ENCODE results near the gene RAB29.
"Not testable (repeated sequence)": the region's sequence is repeated elsewhere in the genome, so short reads cannot be mapped to it uniquely, and the experiment has no call there.

Gene RAB29, protein sequence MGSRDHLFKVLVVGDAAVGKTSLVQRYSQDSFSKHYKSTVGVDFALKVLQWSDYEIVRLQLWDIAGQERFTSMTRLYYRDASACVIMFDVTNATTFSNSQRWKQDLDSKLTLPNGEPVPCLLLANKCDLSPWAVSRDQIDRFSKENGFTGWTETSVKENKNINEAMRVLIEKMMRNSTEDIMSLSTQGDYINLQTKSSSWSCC

GRCh38 chr1:205775015-205775716 lies at the start of gene RAB29:
Gene RAB29, minus strand, starts transcription at chr1:205775482. Its CDS starts 526 bp downstream, at chr1:205774956.
- peak; percentile 82 for DNase-seq

DNA sequence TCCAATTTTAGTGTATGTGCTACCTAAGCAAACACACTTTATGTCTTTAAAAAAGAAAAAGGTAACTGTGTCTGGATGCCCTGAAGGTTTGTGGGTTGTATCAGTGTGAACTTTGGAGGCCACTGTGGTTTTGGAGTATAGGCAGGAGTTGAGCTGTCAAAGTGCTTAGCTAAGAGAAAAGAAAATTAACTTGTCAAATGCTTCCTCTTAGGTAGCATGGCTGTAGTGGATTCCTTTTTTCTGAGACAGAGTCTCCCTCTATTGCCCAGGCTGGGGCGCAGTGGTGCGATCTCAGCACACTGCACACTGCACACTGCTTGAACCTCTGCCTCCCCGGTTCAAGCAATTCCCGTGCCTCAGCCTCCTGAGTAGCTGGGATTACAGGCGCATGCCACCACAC lies 48.9 kb upstream of the RAB29 start:
- no peak for DNase-seq

- not testable (repeated sequence) for DNase-seq
Measured at GRCh38 chr1:205823260-205823659, 48.0 kb upstream of the RAB29 start.

- DNase-seq: no peak
Measured at GRCh38 chr1:205822397-205822796, 47.1 kb upstream of the RAB29 start.

DNA sequence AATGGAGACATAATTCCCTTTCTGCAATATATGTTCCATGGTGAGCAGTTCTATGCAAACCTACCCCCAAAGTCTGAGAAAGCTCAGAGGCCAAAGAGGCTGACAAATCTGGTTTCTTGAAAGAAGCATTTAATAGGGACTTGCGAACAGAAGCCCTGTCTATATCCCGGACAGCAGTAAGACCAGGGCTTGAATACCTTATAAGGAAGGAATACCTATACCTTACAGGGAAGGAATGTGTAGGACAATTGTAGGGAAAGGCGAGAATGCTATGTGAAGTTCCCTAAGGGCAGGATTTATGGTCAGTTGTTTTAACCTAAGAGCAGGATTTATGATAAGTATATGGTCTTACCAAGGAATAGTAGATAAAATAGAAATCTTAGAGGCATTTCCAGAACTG lies 42.7 kb upstream of the RAB29 start:
- DNase-seq: no peak

GRCh38 chr1:205817364-205817763 lies 42.1 kb upstream of the RAB29 start:
- DNase-seq: no peak

DNA sequence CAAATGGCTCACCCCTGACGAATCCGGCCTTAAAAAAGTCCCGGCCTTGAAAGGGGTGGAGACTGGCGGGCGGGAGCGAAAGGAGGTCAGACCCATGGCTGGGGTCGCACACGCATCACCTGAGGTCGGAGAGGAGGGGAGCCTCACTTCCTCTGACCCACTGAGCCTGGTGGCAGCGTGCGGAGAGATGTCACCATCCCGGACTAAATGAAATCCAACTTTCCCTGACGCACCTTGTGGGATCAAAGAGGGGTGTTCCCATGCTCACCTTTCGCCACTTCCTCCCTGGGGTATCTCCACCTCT lies 38.4 kb upstream of the RAB29 start:
- DNase-seq: no peak

DNA sequence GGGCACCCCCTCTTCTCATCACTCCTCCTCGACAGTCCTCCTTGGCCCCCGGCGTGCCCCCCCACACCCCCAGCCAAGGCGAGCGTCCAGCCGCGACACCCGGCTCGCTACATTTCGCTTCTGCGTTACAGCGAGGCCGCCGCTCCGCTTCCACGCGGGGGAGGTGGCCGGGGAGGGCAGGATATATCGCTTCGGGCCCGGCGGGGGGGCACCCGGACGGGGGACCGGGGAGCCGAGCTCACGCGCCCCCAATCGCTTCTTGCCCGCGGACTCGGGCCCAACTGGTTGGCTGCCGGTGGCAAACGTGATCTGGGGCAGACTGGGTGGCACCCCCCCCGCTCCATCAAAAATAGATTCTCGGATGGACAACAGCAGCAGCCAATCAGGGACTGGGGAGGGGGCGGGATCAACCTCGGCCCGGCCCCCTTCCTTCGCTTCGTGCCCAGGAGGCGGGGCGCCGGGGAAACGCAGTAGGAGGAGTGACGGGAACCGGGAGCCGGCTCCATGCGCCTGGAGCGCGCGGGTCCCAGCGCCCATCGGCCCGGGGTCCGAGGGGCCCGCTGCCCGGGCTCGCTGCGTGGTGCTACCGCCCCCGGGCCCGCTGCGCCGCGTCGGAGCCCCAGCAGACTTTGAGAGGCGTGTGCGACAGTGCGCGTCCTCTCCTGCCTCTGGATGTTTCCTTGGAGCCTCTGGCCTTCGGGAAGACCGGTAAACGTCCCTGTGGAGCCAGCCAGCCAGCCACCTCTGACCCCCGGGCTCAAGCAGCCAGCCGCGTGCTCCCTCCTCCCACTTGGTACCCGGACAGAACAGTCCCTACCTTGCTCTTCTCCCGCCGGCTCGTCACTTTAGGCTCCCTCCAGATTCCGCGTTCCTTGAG lies 37.8 kb upstream of the RAB29 start, which contains the start of gene SLC41A1:
Gene SLC41A1 (minus strand): TSS at position 321 of the 877 bp plus-strand sequence. CDS start 2,757 bp downstream, outside the sequence.
- DNase-seq: peak; percentile 87

DNA sequence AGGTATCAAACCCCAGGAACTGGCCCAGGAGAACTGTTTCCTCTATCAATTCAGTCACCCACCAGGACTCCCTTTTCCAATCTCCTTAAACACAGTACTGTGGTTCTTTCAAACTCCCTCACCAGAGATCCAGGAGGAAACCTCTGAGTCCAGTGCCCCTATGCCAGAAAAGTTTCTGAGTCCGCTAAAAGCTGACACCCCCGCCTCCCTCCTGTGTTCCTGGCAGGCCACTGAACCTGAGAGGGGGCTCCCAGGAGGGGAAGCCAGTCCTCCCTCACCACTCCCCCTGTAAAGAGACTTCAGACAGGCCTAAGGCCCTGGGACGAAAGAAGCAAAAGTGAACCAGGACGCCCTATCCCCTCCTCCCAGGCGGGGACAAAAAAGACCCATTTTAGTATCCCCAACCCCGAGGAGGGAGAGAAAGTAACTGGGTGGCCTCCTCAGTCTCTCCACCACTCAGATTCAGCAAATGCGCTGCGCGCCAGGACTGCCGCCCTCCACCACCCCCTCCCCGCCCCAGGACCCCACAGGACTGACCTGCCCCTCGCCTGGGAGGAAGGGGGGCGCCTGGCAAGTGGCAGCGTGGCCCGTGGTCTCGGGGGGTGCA lies 37.1 kb upstream of the RAB29 start:
- DNase-seq: peak; percentile 10

- DNase-seq: no peak
Measured at GRCh38 chr1:205811660-205812059, 36.4 kb upstream of the RAB29 start.

DNA sequence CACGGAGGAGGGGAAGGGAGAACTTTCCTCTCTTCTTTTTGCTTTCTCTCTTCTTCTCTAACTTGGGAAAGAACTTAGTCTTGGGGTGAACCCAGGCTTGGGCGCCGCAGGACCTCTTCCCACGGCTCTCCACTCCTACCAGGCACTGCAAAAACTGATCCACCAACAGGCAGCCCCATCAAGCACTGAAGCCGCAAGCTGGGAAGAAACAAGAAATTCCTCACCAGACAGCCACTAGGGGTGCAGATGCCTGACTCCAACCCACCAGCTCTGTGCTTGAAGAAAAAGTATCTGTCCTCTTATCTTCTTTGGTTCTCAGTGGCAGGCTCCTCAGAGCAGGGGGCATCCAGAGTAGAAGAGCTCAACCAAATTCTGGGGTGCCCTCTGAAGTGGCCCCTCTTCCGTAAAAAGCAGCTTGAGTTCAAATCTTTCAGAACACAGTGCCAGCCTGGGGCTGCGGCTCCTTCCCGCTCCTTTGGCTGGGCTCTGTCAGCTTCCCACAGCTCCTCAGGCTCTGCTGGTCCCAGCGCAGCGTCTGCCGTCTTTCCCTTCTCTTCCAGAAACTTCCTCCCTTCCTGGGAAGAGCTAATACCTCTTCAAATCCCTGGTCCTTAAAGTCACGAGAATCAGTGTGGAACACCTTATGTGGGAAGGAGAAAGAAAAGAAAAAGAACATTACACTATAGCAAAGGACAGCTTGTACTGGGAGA lies 35.3 kb upstream of the RAB29 start:
- no peak for DNase-seq

GRCh38 chr1:205809942-205810345 lies 34.7 kb upstream of the RAB29 start:
- no peak for DNase-seq

DNA sequence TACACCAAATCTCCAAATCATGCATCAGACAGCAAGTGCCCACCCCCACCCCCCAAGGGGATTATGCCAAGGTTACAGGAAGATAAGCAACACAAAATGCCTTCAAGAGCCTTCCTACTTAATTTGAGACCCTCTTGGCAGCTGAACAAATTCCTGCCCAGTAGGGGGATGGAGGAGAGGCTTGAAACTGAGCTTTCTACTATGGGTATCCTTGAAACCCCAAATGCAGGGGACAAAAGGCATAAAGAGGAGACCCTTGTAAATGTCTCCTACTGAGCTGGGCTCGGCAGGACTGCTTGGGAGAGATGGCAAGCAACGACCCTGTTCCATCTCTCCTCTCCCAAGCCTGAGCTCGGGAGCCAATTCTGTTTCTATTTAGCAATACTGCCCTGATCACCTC lies 34.2 kb upstream of the RAB29 start:
- no peak for DNase-seq

DNA sequence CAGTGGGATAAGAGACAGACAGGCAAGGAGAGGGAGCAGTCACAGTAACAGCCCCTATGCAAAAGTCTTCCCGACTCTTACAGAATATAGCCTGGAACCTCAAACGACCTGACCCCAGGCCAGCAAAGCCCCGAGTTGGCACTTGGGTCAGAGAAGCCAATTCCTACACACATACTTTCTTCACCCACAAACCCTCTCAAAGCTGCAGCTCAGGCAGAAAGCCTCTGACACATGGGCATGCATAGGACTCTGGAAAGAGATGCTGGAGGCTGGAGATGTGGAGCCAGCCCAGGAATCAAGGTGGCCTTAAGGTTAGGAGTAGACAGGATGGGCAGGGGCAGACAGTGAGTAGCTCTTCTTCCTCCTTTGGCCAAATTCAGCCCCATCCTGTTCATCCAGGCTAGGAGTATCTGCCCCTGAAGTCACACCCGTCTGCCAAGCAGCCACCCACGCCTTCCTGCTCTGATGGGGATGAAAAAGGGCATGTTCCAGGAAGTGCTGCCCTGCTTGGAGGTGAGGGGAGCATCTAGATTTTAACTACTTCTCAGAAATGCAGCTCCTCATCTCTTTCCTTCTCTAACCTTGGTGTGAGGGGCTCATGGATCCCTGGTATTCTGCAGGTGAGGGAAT lies 29.9 kb upstream of the RAB29 start:
- DNase-seq: no peak

GRCh38 chr1:205804605-205805004 lies 29.3 kb upstream of the RAB29 start:
- DNase-seq: no peak

- DNase-seq: no peak
Measured at GRCh38 chr1:205803986-205804385, 28.7 kb upstream of the RAB29 start.

DNA sequence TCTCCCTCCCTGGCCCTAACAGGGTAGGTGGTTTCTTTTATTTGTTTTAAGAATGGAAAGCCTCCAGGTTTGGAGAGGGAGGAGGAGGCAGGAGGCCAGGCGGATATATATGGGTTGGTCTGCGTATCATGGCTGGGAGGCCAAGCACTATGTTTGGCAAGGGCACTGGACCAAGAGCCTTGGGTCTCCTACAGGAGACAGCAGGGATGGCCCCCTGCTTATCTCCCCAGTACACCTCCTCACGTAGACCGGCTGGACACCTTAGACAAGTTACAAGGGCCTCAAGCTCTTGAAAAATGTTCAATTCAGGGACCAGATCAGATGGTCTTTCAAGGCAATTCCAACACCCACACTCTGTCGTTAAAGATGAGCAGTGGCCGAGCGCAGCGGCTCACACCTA lies 26.8 kb upstream of the RAB29 start:
- DNase-seq: no peak

DNA sequence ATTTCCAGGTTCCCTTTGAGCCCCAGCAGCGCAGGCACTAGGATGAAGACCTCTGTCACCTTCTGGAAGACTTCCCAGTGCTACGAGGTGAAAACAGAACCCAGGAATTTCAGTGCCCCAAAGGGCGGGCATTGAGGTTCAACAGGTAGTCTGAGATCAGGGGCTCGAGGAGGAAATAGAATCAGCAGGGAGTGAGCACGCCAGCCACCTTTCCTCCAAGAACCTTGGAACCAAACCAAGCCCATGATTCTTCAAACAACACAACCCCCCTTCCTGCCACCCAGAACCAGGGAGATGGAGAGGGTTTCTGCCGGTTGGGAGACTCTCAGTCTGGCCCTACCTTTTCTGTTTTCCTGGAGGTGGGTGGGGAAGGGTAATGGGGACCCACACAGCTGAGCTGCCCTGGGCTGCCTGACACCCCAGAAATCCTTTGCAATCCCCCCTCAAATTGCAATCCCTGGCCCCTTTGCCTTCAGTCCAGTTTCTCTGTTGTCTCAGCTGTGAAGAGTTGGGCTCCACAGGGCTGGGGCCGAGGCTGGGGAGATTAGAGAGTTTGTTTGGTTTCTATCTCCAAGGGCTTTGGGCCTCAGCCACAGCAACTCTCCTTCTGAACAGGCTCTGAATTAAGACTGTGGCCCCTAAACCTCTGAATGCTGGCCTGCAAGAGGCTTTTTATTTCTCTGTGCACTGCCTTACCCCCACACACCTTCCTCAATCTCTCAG lies 25.9 kb upstream of the RAB29 start:
- no peak for DNase-seq

DNA sequence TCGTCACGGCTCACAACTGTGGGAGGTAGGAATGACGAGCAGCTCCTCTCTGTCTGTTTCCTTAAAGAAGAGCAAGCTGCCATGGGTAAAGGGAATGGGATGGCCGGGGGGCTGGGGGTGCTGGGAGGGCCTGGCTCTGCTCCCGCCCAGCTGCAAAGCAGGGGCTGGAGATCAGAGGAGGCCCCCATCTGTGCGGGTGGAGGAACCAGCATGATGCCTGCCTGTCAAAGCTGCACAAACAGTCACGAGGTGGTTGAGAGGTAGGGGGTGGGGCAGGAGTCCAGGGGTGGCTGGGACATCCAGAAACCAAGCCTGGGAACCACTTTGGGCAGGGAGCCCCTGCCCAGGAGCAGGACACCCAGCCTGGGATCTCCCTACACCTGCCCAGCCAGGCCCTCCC lies 25.1 kb upstream of the RAB29 start:
- no peak for DNase-seq

DNA sequence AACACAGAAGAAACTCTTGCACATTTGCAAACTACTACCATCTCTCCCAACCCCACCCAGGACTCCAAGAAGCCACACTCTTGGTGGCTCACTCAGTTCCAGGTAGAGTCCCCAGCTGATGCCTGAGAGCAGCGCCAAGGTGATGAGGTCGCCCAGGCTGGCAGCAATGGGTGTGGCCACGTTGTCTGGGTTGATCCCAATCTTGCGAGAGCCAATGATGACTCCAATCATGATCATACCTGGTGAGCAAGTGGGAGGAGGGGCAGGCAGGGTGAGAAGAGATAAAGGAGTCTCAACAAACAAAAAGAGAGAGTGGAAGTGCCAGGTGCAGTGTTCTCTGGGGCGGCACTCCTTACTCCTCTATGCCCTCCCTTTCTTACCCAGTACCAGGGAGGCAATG lies 23.3 kb upstream of the RAB29 start:
- DNase-seq: no peak

- no peak for DNase-seq
Measured at GRCh38 chr1:205797168-205797567, 21.9 kb upstream of the RAB29 start.

Measured in NCI-H1694 (cell line).